Neural progenitor cell (in vitro differentiated cells): ENCODE results near the gene TLDC2. TPM values are rescaled to one million over a fixed set of nuclear protein-coding genes. Genes with fewer than 3 reads are reported as not detected.
"Not testable (repeated sequence)": the region's sequence is repeated elsewhere in the genome, so short reads cannot be mapped to it uniquely, and the experiment has no call there.

Source experiments
- DNase-seq: peaks from one replicate; pipeline ENCODE4 v3.0.0-alpha.2; 2016; ENCODE audit warnings: low spot score
- H2AFZ ChIP-seq: fragments of 200-600 bp; sonication (generic); replicated peaks from 2 replicates; pipeline ENCODE4 v1.6.1; 2016; ENCODE audit warnings: antibody characterized with exemption
- H3F3A ChIP-seq: fragments of 200-600 bp; sonication (generic); 2 replicates; pipeline ENCODE4 v1.6.1; 2016; ENCODE audit warnings: antibody characterized with exemption, low read depth
- H3K27ac ChIP-seq: fragments of 200-600 bp; sonication (generic); 2 replicates; pipeline ENCODE4 v1.5.1; 2016; ENCODE audit warnings: mild to moderate bottlenecking
- H3K27me3 ChIP-seq: fragments of 200-600 bp; sonication (generic); 2 replicates; pipeline ENCODE4 v1.6.1; 2016; ENCODE audit warnings: mild to moderate bottlenecking, moderate library complexity
- H3K36me3 ChIP-seq: fragments of 200-600 bp; sonication (generic); 2 replicates; pipeline ENCODE4 v1.5.1; 2016
- H3K4me1 ChIP-seq: fragments of 200-600 bp; sonication (generic); 2 replicates; pipeline ENCODE4 v1.6.1; 2016; ENCODE audit warnings: mixed run types
- H3K4me2 ChIP-seq: fragments of 200-600 bp; sonication (generic); 2 replicates; pipeline ENCODE4 v1.6.1; 2016
- H3K4me3 ChIP-seq: fragments of 200-600 bp; sonication (generic); 2 replicates; pipeline ENCODE4 v1.5.1; 2016
- H3K79me2 ChIP-seq: fragments of 200-600 bp; sonication (generic); 2 replicates; pipeline ENCODE4 v1.6.1; 2016; ENCODE audit warnings: low read depth
- H3K9ac ChIP-seq: fragments of 200-600 bp; sonication (generic); 2 replicates; pipeline ENCODE4 v1.6.1; 2016
- H3K9me3 ChIP-seq: fragments of 200-600 bp; sonication (generic); 2 replicates; pipeline ENCODE4 v1.5.1; 2016; ENCODE audit warnings: low read depth
- H4K20me1 ChIP-seq: fragments of 200-600 bp; sonication (generic); 2 replicates; pipeline ENCODE4 v1.6.1; 2016; ENCODE audit warnings: low read depth
- H3K27ac Mint-ChIP-seq: 3 replicates; pipeline ENCODE4 v1.8.0; 2021; ENCODE audit warnings: mixed read lengths
- H3K27me3 Mint-ChIP-seq: 2 replicates; pipeline ENCODE4 v1.8.0; 2022; ENCODE audit warnings: low read depth, mild to moderate bottlenecking, inconsistent platforms, moderate library complexity, mixed read lengths; ENCODE audit not compliant: insufficient read depth
- H3K36me3 Mint-ChIP-seq: 3 replicates; pipeline ENCODE4 v1.8.0; 2021; ENCODE audit warnings: mixed read lengths
- H3K4me1 Mint-ChIP-seq: 3 replicates; pipeline ENCODE4 v1.8.0; 2021; ENCODE audit warnings: mixed read lengths
- H3K4me3 Mint-ChIP-seq: 3 replicates; pipeline ENCODE4 v1.8.0; 2021; ENCODE audit warnings: mild to moderate bottlenecking, moderate library complexity, mixed read lengths
- H3K9me3 Mint-ChIP-seq: 3 replicates; pipeline ENCODE4 v1.8.0; 2020; ENCODE audit warnings: mixed read lengths
- EZH2 ChIP-seq: fragments of 200-600 bp; sonication (generic); IDR thresholded peaks from 2 replicates; pipeline ENCODE4 v1.6.1; 2017; ENCODE audit warnings: antibody characterized with exemption, mild to moderate bottlenecking, moderate library complexity
- EZH2phosphoT487 ChIP-seq: fragments of 200-600 bp; sonication (generic); IDR thresholded peaks from 2 replicates; pipeline ENCODE4 v1.6.1; 2017; ENCODE audit warnings: antibody characterized with exemption
- total RNA-seq: library from RNA; depleted of rRNA; stranded (reverse); fragments of >200 nt; gene quantifications from 2 replicates; pipeline ENCODE4 v1.2.3, GENCODE V29; 2015; ENCODE audit warnings: low replicate concordance
- TF ChIP-seq, protein P1 (sequence below): fragments of 200-600 bp; sonication (generic); IDR thresholded peaks from 2 replicates; pipeline ENCODE4 v1.5.1; 2017; ENCODE audit warnings: antibody characterized with exemption, mild to moderate bottlenecking

Gene TLDC2
- total RNA-seq, 1 donor from 2014 or later, result 2.4 TPM

GRCh38 chr20:36835025-36835424 lies 40.9 kb upstream of the TLDC2 start:
- Mint-ChIP-seq H3K27me3 (peaks cover 9% of the 10 kb centered on the region), H3K27ac (no peak overlapping the region), H3K9me3 (no peaks in the 10 kb centered on the region), H3K36me3 (peaks cover 3% of the 10 kb centered on the region), H3K4me3 (no peak overlapping the region), H3K4me1 (peaks cover 40% of the 10 kb centered on the region)
- no peak for DNase-seq
- no peak overlapping the region for H3K9ac ChIP-seq
- H3K27me3 ChIP-seq, result no peaks in the 10 kb centered on the region
- H3K9me3 ChIP-seq, result no peaks in the 10 kb centered on the region
- H3K4me3 ChIP-seq, result no peak overlapping the region
- H2AFZ ChIP-seq, result no peak overlapping the region
- no peak overlapping the region for H3K27ac ChIP-seq
- H3F3A ChIP-seq, result peaks cover 28% of the 10 kb centered on the region
- peaks cover 5% of the 10 kb centered on the region for H3K79me2 ChIP-seq
- H3K36me3 ChIP-seq, result no peaks in the 10 kb centered on the region
- TF ChIP-seq, protein P1, sequence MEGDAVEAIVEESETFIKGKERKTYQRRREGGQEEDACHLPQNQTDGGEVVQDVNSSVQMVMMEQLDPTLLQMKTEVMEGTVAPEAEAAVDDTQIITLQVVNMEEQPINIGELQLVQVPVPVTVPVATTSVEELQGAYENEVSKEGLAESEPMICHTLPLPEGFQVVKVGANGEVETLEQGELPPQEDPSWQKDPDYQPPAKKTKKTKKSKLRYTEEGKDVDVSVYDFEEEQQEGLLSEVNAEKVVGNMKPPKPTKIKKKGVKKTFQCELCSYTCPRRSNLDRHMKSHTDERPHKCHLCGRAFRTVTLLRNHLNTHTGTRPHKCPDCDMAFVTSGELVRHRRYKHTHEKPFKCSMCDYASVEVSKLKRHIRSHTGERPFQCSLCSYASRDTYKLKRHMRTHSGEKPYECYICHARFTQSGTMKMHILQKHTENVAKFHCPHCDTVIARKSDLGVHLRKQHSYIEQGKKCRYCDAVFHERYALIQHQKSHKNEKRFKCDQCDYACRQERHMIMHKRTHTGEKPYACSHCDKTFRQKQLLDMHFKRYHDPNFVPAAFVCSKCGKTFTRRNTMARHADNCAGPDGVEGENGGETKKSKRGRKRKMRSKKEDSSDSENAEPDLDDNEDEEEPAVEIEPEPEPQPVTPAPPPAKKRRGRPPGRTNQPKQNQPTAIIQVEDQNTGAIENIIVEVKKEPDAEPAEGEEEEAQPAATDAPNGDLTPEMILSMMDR, result no peak
- no peak for TF ChIP-seq EZH2phosphoT487
- TF ChIP-seq EZH2, result no peak
- H4K20me1 ChIP-seq, result no peaks in the 10 kb centered on the region
- H3K4me2 ChIP-seq, result peak overlapping the region; percentile 52
- H3K4me1 ChIP-seq, result peaks cover 13% of the 10 kb centered on the region

DNA sequence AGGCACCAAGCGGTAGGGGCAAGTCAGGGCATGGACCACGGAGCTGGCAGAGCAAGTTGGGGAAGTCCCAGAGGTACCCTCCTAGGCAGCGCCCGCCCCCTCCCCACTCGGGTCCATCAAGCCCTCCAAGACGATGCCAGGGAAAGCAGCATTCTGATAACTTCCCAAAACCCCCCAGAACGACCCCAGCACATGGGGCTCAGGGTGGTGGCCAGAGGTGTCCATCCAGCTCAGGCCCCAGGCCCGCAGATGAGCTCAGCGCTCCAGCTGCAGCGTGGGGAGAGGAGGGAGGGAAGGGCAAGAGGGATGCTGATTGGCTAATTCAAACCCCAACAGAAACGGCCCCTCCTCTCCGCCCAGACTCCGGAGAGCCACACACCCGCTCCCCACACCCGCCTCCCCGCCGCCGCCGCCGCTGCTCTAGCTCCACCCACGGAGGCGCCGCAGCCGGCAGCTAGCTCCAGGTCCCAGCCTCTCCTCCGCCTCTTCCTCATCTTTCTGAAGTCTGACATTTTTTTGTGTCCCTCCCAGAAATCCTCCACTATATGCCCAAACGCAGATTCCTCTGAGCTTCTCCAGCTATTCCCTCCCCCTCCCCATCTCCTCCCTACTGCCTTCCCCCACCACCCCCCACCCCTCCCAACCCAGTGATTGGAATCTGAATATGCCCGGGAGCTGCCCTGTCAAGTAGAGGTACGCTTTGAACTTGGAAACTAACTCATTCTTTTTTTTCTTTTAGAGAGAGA lies 40.3 kb upstream of the TLDC2 start:
- Mint-ChIP-seq H3K4me3 (peak overlapping the region; percentile 78), H3K27me3 (peaks cover 9% of the 10 kb centered on the region), H3K27ac (peak overlapping the region; percentile 87), H3K9me3 (no peaks in the 10 kb centered on the region), H3K36me3 (peaks cover 3% of the 10 kb centered on the region), H3K4me1 (peaks cover 40% of the 10 kb centered on the region)
- Histone ChIP-seq H3K27ac (no peak overlapping the region), H3K4me3 (peak overlapping the region; percentile 25), H3K9me3 (no peaks in the 10 kb centered on the region), H3F3A (peaks cover 28% of the 10 kb centered on the region), H3K79me2 (peaks cover 5% of the 10 kb centered on the region), H3K4me2 (peak overlapping the region; percentile 52), H3K9ac (no peak overlapping the region), H3K27me3 (no peaks in the 10 kb centered on the region), H4K20me1 (no peaks in the 10 kb centered on the region), H2AFZ (no peak overlapping the region), H3K36me3 (no peaks in the 10 kb centered on the region), H3K4me1 (peaks cover 13% of the 10 kb centered on the region)
- peak; percentile 95 for DNase-seq
- TF ChIP-seq, protein P1, result no peak
- TF ChIP-seq EZH2phosphoT487, result no peak
- TF ChIP-seq EZH2, result no peak

DNA sequence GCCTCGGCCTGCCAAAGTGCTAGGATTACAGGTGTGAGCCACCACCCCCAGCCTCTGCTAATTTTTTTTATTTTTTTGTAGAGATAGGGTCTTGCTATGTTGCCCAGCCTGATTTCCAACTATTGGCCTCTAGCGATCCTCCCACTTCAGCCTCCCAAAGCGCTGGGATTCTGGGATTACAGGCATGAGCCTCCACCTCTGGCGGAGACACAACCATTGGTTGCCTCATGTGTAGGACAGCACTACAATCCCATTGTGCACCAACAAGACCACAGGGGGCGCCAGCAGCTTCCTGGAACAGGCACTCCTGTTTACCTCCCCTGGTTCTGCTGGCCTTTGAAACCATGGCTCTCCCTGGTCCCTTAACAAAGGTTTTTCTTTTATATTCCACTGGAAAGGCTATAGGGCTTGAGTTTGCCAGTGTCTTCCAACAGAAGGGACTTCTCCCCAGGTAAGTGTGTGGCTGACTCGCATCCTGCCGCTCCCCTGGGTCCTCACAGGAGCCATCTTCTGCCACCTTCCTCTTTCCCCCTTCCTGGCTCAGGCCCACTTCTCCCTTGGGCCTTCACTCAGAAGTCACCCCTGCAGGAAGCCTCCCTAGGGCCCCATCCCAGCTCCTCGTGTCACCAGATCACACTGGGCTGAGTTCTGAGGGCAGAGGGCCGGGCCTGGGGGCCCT lies 39.2 kb upstream of the TLDC2 start:
- Histone ChIP-seq H3K79me2 (peaks cover 10% of the 10 kb centered on the region), H3K4me1 (peaks cover 13% of the 10 kb centered on the region), H3K27me3 (no peaks in the 10 kb centered on the region), H3K9me3 (no peaks in the 10 kb centered on the region), H3K4me3 (no peak overlapping the region), H3K4me2 (no peak overlapping the region), H3K36me3 (no peaks in the 10 kb centered on the region), H4K20me1 (no peaks in the 10 kb centered on the region), H3K27ac (peak overlapping the region; percentile 78), H3F3A (peaks cover 28% of the 10 kb centered on the region), H3K9ac (no peak overlapping the region), H2AFZ (no peak overlapping the region)
- TF ChIP-seq EZH2phosphoT487, result no peak
- TF ChIP-seq, protein P1, result peak; percentile 56
- H3K4me1 Mint-ChIP-seq, result peaks cover 43% of the 10 kb centered on the region
- peaks cover 6% of the 10 kb centered on the region for H3K36me3 Mint-ChIP-seq
- peaks cover 9% of the 10 kb centered on the region for H3K27me3 Mint-ChIP-seq
- H3K9me3 Mint-ChIP-seq, result no peaks in the 10 kb centered on the region
- no peak overlapping the region for H3K4me3 Mint-ChIP-seq
- DNase-seq, result peak; percentile 81
- peak overlapping the region; percentile 25 for H3K27ac Mint-ChIP-seq

GRCh38 chr20:36838376-36838775 lies 37.6 kb upstream of the TLDC2 start:
- H3K36me3 Mint-ChIP-seq, DNase-seq: not testable (repeated sequence)

More at GRCh38 chr20:36838376-36838775, 37.6 kb upstream of the TLDC2 start:
- H2AFZ ChIP-seq, H3K4me3 ChIP-seq, H3K27ac ChIP-seq, H3K4me3 Mint-ChIP-seq, H3K9me3 Mint-ChIP-seq, H4K20me1 ChIP-seq, H3K27me3 Mint-ChIP-seq, H3K9me3 ChIP-seq, H3K36me3 ChIP-seq, H3K4me2 ChIP-seq, H3K79me2 ChIP-seq, H3K27ac Mint-ChIP-seq, H3K9ac ChIP-seq, H3K27me3 ChIP-seq: not testable (repeated sequence)
- H3K4me1 Mint-ChIP-seq, result peaks cover 34% of the 10 kb centered on the region
- Histone ChIP-seq H3K4me1 (peaks cover 15% of the 10 kb centered on the region), H3F3A (peaks cover 27% of the 10 kb centered on the region)
